ENCODE measurements around the gene PDCD1.
A peak's percentile ranks its signal among the peaks of the same experiment; 100 is the strongest.
"Not testable (repeated sequence)": the region's sequence is repeated elsewhere in the genome, so short reads cannot be mapped to it uniquely, and the experiment has no call there.

The PDCD1 gene

DNA sequence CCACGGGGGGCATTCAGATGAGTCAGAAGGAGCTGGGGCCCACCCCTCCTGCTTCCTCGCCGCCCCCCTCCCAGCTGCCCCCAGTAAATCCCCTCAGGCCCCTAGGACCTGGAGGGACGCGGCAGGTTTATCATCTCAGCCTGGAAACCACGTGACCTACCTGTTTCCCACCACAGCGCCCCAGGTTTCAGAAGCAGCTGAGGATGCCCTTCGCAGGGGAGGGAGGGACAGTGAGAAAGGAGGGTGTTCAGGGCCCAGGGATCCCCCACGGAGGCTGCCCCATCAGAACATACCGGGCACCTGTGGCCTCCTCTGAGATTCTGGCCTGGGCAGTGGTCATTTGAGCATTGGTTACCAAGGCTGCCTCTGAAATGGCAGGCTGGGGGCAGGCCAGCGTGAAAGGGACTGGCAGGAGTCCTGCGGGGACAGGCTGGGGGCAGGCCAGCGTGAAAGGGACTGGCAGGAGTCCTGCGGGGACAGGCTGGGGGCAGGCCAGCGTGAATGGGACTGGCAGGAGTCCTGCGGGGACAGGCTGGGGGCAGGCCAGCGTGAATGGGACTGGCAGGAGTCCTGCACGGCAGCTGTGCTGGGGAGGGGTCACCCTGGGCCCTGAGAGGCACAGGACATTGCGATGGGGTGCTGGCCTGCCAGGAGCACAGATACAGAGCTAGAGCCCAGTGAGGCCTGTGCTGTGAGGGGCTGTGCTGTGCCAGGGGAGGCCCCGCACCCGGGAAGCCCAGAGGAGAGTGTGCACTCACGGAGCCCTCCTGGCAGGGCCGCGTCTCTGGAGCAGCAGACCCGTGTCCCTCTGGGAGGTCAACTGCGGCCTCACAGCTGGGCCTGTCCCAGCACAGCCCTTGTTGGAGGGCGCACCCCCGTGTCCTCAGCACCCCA lies 48.1 kb downstream of the PDCD1 start:
- no peak for DNase-seq

GRCh38 chr2:241809383-241810306 lies 49.0 kb downstream of the PDCD1 start:
- DNase-seq, result no peak

GRCh38 chr2:241808721-241809382 lies 49.8 kb downstream of the PDCD1 start, which contains the start of gene NEU4:
NEU4 (plus strand) TSS chr2:241809193; CDS start chr2:241814485, 5,292 bp downstream.
- no peak for DNase-seq

DNA sequence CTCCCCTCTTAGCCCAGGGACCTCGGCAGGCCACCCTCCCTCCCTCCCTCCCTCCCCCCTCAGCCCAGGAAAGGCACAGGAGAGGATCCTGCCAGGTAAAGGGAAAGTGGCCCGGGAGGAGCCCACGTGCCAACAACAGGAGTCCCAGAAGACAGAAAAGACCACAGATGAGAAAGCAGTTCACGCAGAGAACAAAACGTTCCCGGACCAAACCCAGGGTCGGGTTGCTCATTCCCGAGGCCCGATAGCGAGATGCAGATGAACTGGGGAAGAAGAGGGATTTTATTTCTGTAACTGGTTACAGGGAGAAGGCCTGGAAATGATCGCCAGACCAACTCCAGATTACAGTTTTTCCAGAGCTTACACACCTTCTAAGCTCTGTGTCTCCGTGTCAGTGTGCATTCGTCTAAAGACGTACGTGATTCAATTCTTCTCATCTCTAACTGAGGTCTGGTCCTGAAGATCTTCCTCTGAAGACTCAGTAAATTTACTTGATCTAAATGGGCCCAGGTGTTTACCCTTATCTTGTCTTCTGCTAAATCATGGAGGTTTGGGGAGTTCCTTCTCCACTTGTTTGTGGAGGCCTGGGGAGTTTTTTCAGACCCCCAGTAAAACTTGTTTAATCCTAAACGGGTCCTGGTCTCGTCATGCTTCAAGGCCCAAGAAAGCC lies 50.5 kb downstream of the PDCD1 start:
- DNase-seq, result no peak

DNA sequence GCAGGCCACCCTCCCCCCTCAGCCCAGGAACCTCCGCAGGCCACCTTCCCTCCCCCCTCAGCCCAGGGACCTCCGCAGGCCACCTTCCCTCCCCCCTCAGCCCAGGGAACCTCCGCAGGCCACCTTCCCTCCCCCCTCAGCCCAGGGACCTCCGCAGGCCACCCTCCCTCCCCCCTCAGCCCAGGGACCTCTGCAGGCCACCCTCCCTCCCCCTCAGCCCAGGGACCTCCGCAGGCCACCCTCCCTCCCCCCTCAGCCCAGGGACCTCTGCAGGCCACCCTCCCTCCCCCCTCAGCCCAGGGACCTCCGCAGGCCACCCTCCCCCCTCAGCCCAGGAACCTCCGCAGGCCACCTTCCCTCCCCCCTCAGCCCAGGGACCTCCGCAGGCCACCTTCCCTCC lies 52.5 kb downstream of the PDCD1 start:
- DNase-seq, result not testable (repeated sequence)

DNA sequence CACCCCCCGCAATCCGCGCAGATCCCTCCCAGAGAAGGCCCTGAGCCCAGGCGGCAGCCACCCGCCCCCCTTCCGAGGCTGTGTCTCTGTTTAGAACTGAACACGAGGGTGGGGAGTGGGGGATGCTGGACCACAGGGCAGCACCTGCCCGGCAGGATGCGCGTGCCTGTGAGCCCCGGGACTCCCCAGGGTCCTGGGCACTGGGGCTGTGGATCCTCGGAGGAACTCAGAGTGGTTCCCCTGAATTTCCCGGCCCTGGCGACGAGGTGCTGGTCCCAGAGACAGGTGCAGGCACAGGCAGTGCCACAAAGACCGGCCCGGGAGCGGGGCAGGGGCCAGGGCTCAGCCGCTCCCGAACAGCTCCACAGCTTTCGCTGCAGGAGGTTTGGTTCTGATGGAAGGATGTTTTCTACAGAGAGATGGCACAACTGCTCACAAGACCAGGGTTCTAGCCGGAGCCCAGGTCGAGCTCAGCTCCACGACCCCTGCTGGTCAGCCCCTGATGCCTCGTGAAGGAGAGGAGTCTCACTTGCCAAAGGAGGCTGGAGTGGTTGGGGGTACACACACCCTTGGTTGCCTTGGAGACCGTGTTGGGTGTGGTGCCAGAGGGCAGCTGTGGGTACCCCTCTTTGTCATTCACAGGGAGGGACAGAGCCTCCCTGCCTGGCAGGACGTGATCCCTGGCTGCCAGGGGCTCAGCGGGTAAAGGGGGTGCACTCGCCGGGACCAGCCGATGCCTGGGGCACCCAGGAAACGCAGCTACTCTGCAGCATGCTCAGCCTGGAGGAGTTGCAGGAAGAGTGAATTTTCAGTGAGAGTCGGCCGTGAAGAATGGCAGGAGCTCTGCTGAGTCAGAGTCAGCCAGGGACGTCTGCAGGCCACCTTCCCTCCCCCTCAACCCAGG lies 54.1 kb downstream of the PDCD1 start:
- DNase-seq, result peak; percentile 13

DNA sequence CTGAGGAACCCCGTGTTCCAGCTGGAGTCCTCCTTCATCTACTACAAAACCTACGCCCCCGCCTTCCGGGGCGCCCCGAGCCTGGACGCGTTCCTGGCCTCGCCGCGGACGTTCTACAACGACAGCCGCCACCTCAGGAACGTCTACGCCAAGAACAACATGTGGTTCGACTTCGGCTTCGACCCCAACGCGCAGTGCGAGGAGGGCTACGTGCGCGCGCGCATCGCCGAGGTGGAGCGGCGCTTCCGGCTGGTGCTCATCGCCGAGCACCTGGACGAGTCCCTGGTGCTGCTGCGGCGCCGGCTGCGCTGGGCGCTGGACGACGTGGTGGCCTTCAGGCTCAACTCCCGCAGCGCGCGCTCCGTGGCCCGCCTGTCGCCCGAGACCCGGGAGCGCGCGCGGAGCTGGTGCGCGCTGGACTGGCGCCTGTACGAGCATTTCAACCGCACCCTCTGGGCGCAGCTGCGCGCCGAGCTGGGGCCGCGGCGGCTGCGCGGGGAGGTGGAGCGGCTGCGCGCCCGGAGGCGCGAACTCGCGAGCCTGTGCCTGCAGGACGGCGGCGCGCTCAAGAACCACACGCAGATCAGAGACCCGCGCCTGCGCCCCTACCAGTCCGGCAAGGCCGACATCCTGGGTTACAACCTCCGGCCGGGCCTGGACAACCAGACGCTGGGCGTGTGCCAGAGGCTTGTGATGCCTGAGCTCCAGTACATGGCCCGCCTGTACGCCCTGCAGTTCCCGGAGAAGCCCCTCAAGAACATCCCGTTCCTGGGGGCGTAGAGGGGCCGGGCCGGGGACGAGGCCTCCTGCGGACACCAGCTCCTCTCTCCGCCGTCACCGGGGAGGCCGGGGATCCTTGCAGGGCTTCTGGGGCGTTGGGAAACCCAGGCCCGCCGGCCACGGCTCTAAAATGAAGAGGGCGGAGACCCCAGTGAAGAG lies 55.0 kb downstream of the PDCD1 start:
- peak; percentile 44 for DNase-seq

DNA sequence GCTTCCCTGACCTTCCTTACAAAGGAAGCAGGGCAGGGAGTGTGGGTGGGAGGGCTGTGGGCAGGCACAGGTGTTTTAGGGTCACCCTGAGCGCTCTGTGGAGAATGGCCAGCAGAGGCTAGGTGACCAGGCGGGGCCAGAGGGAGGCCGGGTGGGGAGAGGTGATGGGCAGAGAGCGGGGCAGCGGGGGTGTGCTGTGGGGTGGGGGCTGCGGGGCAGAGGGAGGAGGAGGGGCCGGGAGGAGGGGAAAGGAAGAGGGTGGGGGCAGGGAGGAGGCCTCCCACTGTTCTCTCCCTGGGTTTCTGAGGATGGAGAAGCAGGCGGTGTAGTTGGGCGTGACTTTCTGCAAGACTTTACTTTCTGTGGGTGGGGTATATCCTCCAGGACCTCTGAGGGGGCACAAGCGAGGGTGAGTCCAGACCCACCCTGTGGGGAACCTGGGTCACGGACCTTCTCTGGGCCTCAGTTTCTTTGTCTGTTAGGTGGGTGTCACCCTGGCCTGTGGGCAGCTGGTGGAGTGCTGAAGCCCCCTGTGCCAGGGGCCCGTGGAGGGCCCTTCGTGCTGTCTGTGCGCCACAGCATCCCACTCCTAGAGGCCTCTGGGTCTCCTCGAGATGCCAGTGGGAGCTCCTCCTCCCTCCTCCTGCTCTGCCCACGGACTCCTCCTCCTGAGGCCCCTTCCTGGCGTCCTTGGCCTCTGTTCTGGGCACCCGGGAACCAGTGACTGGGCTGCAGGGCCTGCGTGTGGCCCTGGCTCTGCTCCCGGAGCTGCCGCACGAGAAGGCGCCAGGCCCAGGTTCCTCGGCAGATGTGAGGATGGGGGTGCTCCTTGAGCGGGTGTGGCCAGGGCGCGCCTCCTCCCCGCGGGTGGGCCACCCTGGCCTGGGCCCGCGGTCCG lies 56.0 kb downstream of the PDCD1 start:
- no peak for DNase-seq

GRCh38 chr2:241801611-241802420 lies 56.9 kb downstream of the PDCD1 start:
- DNase-seq, result no peak

DNA sequence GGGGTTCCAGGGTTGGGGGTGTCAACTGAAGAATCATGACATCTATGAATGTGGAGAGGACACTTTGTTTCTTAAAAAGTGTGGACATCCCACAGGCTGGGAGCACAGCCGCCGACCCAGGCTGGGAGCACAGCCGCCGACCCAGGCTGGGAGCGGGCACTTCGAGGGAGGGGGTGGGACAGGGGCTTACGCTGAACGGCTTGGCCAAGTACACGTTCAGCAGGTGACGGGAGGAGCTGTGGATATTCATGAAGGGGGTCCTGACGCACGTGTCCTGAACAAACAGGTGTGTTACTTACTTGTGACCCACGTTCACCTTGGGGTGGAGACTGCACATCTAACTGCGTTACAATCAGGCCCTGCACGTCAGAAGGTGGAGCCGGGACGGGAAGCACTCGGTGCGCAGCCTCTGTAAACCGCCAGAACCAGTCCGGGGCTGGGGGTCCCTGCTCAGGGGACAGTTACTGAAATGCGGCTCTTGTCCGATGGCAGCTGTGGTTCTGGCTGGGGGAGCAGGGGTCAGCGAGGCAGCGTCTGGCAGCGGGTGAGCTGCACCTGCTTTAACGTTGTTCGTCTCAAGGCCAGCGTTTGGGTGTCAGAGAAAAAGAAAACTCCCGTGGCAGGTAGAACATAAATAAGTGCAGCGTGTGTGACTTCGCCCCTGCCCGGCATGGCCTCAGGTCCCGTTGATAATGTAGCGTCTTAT lies 58.3 kb downstream of the PDCD1 start:
- DNase-seq, result not testable (repeated sequence)

Data from activated naive CD4-positive, alpha-beta T cell treated with anti-CD3 and anti-CD28 coated beads, Interleukin-2, amount 50 U/mL, for 16 hours (primary cell).